ENCODE measurements around the gene RASAL2. TPM values are rescaled to one million over a fixed set of nuclear protein-coding genes. Genes with fewer than 3 reads are reported as not detected.
A peak's percentile ranks its signal among the peaks of the same experiment; 100 is the strongest.

Gene RASAL2
- 10 to 100 TPM; 31.0 to 34.8 TPM for total RNA-seq
- long read RNA-seq, donor 1, full-length matches to known transcripts, result 1 of 19 reads
- long read RNA-seq, donor 1, partial matches to known transcripts, result 6 of 19 reads
- long read RNA-seq, donor 1, other reads (novel, unspliced or antisense), result 12 of 19 reads
- long read RNA-seq, donor 2, partial matches to known transcripts, result 36 of 43 reads
- long read RNA-seq, donor 2, other reads (novel, unspliced or antisense), result 7 of 43 reads

GRCh38 chr1:178093951-178094738 lies at the start of gene RASAL2:
RASAL2 (plus strand) TSS chr1:178094104; CDS start chr1:178094493, 389 bp downstream.
- intact Hi-C loops (cut with DNase I), result loop anchor here in 1 of 2 donors (10.0 kb wide), 1 partner anchor 59 kb away; no protein-coding TSS in a partner anchor
- DNase-seq (ENCODE audit: low spot score), result peak; percentile 89

- intact Hi-C loops (cut with DNase I), result no loop called here
- no peak for DNase-seq (ENCODE audit: low spot score)
Measured at GRCh38 chr1:178046591-178047270, 47.2 kb upstream of the RASAL2 start.

GRCh38 chr1:178047403-178048093 lies 46.4 kb upstream of the RASAL2 start:
- intact Hi-C loops (cut with DNase I), result no loop called here
- DNase-seq (ENCODE audit: low spot score), result no peak

GRCh38 chr1:178048426-178048825 lies 45.5 kb upstream of the RASAL2 start:
- intact Hi-C loops (cut with DNase I), result no loop called here
- no peak for DNase-seq (ENCODE audit: low spot score)

DNA sequence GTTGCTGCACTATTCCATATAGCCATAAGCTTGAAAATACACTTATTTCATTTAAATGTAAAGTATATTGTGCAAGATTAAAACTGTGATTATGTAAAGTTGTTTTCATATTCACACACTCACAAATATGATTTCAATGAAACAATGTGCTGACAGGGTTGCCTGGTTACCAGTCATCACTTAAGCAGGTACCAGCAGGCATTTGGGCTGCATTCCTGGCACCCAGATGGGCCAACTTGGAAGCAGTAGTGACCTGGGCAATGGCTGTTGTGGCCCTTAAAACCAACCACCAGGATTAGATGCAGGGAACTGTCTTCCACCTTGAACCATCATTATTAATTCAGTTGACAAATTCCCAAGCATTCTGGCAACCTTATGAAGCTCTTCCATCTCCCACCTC lies 45.0 kb upstream of the RASAL2 start:
- no peak for DNase-seq (ENCODE audit: low spot score)
- intact Hi-C loops (cut with DNase I), result no loop called here

- intact Hi-C loops (cut with DNase I), result no loop called here
Measured at GRCh38 chr1:178050084-178050483, 43.8 kb upstream of the RASAL2 start.

DNA sequence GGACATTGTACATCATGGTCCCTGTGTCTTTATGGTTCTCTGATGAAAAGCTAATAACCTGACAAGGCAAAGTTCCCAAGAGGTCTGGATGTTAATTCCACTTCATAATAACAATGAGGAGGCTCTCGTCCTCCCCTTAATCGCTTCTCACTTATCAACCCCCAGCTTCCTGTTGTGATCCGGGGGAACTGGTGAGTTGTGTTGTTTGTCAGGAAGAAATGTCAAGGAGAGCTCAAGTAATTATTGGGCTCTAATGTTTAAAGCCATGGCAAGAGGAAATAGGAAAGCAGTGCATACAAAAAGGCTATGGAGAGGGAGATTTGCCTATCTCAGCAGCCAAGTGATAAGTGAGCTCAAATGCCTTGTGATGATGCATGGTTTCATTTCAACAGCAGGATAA lies 42.8 kb upstream of the RASAL2 start:
- intact Hi-C loops (cut with DNase I), result no loop called here
- DNase-seq (ENCODE audit: low spot score), result no peak

More at GRCh38 chr1:178050084-178050483, 43.8 kb upstream of the RASAL2 start:
- no peak for DNase-seq (ENCODE audit: low spot score)

GRCh38 chr1:178052650-178053461 lies 41.0 kb upstream of the RASAL2 start:
- no peak for DNase-seq (ENCODE audit: low spot score)
- intact Hi-C loops (cut with DNase I), result no loop called here

GRCh38 chr1:178055093-178055492 lies 38.8 kb upstream of the RASAL2 start:
- peak; percentile 80 for DNase-seq (ENCODE audit: low spot score)
- intact Hi-C loops (cut with DNase I), result no loop called here

DNA sequence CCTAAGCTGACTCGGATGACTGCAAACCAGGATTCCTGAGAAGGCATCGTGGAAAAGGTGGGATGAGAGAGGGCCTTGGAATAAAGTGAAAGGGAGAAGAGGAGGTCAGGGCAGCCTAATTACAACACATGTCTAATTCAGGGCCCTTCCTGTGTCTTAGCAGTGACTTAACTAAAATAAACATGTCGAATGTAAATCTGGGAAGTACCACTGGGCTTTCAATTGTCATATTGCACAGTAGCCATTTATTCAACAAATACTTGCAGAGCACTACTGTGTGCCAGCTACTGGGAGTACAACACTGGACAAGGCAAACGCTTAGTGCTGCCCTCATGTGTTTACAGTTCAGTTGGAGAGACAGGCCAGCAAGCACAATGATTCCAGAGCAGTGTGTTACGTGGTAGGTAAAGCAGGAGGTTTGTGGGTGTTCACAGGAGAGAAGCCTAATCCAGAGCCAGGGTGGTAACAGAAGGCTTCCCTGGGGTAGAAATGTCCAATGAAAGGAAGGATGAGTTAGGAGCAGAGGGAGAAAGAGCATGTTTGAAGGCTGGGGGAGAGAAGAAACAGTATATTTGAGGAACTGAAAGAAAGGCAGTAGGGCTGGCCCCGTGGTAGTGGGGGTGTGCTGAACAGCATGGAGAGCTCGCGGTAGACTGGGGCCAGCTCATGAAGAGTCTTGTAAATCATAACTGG lies 38.0 kb upstream of the RASAL2 start:
- DNase-seq (ENCODE audit: low spot score), result no peak
- intact Hi-C loops (cut with DNase I), result no loop called here

DNA sequence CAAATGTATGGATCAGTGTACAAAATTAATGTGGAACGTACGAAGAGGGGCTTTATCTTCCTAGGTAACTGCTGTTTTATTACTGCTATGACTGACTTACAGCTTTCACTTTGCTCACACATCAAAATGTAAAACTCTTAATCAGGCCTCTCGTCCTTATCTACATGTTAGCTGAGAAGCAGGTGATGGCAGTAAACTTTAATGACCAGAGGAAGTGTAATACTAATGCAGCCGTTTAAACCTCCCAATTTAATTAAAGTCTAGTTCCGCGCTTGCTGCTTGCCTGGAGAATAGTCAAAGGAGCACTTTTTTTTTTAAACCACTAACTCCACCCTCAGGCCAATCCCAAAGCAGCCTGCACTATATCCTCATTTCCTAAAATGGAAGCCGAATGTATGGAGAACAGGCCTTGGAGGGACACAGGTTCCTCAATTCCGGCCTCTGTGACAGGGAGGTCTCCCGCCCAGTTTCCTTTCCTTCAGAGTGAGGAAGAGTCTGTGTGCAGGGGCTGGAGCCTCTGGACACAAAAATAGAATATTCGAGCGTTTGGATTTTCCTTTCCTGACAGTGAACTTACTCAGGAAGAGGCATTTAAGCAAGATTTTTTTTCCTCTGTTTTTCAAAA lies 36.7 kb upstream of the RASAL2 start:
- no peak for DNase-seq (ENCODE audit: low spot score)
- intact Hi-C loops (cut with DNase I), result no loop called here

- peak; percentile 83 for DNase-seq (ENCODE audit: low spot score)
- intact Hi-C loops (cut with DNase I), result no loop called here
Measured at GRCh38 chr1:178057912-178058534, 35.9 kb upstream of the RASAL2 start.

DNA sequence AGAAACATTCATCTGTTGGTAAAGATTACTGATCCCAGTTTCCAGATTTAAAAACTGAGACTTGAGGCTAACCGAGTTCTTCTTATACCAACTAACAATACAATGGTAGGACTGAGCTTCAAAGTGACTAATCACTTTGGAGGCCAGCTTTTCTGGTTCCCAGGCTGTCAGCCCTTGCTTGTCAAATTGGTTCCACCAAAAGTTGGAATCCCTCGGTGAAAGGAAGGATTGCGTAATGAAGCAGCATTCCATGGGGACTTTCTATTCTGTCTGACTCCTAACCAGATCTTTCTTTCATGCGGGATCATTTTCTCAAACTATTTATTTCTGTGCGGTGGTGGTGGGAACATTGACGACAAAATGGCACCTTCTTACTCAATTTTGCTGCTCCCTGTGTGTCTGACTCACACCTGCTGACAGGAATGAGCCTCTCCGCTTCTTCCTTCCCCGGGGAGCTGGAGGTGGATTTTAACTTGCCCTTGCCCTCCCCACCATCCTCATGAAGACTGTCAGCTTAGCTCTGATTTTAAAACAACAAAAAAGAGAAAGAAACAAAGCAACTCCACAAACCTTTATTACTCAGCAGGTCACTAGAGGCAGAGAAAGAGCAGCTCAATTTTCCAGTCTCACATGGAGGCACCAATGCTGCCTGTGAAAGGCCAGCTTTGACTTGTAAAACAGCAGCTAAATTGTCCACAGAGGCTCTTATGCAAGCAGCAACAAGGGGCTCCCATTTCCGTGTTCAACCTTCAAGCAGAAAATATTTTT lies 32.9 kb upstream of the RASAL2 start:
- intact Hi-C loops (cut with DNase I), result no loop called here
- no peak for DNase-seq (ENCODE audit: low spot score)

GRCh38 chr1:178061620-178062019 lies 32.3 kb upstream of the RASAL2 start:
- intact Hi-C loops (cut with DNase I), result no loop called here
- no peak for DNase-seq (ENCODE audit: low spot score)

DNA sequence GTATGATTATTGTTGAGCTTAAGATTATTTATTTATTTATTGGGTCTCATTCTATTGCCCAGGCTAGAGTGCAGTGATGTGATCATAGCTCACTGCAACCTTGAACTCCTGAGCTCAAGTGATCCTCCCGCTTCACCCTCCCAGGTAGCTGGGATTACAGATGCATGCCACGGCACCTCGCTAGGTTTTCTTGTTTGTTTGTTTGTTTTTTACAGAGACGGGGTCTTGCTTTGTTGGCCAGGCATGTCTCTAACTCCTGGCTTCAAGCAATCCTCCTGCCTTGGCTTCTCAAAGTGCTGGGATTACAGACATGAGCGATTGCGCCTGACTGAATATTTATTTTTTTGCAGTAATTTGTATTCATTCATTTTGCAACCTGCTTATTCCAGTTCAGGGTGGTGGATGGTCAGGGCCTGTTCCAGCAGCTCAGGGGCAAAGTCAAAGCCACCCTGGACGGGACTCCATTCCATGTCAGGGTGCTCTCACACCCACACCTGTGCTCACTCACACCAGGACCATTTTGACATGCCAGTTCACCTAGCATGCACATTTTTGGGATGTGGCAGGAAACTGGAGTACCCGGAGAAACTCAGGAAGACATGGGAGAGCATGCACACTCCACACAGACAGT lies 29.6 kb upstream of the RASAL2 start:
- DNase-seq (ENCODE audit: low spot score), result no peak
- intact Hi-C loops (cut with DNase I), result no loop called here

GRCh38 chr1:178065250-178065649 lies 28.7 kb upstream of the RASAL2 start:
- intact Hi-C loops (cut with DNase I), result no loop called here
- DNase-seq (ENCODE audit: low spot score), result no peak
